ENCODE data around the gene TARS3.

Gene TARS3

GRCh38 chr15:101619615-101619865, 104.7 kb downstream of the TARS3 start:
- FAIRE-seq: no peak

DNA sequence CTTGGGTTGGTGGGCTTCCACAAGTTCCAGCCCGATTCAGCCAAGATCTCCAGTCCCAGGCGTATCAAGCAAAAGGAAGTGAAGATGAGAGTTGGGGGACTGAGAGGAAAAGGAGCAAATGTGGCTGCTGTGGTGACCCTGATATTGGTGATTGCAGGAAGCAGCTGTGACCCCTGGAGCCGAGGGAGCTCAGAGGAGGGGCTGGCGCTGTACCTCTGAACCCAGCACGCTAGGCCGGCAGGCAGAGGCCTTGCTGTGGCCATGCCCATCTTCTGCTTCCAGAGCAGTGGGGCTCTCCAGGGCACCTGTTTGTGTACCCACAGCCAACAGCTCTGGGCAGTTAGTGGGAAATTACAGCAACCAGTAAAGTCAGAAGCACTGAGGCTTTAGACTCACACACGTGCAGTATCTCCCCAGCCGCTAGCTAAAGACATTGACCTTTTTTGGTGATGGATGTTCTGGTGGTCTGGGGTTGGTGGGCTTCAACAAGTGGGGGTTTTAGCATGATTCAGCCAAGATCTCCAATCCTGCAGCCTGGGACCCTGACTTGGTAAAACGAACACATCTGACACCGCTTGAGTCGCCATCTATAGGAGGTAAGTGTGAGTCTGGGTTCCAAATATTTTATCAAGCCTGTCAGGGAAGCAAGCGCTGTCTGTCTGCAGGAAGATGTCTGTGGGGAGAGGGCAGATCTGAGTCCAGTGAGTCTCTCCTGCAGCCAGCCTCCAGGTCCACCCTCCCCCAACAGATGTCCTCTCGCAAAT, 105.2 kb downstream of the TARS3 start:
- no peak for FAIRE-seq

GRCh38 chr15:101618076-101618475, 106.2 kb downstream of the TARS3 start:
- FAIRE-seq: no peak

DNA sequence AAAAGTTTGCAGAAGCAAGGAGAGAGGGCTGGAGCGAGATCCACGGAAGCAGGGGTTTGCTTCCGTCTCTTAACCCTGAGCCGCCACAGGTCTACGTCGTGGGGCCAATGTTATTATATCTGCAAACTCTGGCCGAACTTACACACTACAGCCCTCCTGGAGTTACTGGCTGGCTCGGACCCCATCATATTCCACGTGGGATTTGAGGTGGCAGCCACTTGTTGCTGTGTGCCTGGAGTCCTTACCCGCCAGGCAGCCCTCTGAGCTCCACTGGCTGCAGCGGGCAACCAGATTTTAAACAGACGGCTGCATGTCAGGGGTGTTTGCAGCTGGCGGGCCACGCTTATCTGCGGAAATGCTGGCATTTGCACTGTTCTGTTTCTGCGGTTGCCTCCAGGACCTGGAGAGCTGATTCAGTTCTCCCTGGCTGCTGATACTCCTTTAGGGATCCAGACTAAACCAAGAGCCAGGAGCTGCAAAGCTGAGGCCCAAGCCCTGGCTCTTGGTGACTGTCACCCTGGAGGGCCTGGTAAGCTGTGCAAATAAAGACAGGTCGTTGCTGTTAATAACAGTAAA, 106.8 kb downstream of the TARS3 start:
- no peak for FAIRE-seq

GRCh38 chr15:101615986-101616848, 108.1 kb downstream of the TARS3 start:
- FAIRE-seq: no peak

GRCh38 chr15:101615414-101615985, 108.8 kb downstream of the TARS3 start:
- FAIRE-seq: no peak

- FAIRE-seq: no peak
These were observed 109.5 kb downstream of the TARS3 start for GRCh38 chr15:101614761-101615160.

DNA sequence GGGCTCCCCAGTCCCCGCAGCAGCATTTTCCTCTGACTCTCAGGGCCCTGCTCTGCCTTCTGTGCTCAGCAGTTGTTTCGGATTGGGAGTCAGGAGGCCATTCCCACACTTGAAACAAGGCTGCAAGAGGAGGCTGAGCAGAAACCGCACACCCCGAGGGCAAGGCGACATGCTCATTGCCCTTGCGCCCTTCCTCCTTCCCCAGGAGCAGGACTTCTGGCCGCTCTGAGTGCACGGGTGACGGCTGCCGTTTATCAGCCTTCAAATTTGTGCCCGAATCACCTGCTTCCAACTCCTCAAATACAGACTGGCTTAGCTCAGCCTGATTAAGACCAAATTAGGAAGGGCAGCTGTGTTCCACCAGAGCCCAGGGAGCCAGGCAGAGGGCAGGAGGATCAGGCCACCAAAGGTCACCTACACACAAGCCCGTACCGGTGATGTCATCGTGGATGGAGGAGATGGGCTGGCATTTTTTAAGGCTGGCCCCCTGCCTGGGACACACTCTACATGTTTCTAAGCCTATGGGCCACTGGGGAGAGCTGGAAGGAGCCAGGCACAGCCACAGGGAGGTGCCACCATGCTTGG, 110.2 kb downstream of the TARS3 start:
- FAIRE-seq: no peak

GRCh38 chr15:101613130-101614000, 110.9 kb downstream of the TARS3 start:
- no peak for FAIRE-seq

DNA sequence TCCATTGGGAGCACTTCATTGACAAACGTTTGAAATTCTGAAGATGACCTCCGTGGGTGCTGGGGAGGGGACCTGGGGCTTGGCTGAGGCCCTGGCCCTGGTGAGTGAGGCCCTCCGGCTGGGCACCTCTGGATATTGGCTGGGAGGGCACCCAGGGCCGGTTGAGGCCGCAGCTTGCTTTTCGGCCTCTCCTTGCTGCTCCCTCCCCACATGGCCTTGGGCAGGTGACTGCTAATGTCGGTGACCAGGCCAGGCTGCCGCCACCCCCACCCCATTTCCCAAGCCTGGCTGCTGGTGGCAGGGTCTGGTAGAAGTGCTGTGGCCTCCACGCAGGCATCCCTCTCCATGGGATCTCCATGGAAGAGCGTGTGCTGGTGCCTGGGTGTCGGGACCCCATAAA, 111.6 kb downstream of the TARS3 start:
- no peak for FAIRE-seq

DNA sequence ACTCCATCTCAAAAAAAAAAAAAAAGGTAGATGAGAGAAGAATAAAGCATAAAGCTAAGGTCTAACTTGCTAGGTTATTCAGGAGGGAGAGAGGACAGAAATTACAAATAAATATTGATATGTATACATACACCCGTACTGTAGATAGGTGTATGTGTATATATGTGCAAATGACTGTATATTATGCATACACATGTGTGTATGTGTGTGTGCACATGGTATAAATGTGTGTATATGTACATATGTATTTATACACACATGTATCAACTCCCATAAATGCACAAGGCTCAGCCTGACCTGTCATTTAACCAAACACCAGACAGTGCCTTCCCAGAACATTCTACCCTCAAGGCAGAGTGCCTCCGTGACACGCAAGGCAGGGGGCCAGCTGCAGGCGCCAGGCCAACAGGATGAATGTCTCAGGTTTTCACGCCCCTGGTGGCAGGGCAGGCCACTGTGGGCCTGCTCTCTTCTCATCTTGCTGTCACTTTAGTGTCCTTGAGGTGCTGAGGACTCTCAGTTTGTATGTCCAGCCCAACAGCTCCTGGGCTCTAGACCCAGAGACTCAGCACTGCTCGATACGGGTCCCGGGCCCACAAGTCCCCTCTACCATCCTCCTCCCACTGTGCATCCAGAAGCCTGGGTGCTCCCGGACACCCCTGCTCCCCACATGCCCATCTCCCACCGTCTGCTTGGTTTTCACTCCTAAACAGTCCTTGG, 112.5 kb downstream of the TARS3 start:
- no peak for FAIRE-seq

DNA sequence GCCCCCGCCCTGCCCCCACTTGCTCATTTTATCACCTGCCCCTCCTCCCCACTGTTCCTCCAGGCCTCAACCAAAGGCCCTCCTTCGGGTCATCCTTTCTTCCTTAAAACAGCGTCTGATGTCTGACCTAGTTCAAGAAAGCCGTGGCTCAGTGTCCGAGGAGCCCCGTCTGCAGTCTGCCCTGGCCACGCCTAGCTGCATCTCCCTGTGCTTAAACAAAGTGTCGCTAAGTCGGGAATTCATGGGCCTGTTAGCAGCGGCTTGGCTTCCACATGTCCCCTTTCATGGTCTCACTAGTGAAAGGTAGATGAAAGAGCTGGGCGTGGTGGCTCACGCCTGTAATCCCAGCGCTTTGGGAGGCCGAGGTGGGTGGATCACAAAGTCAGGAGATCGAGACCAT, 113.3 kb downstream of the TARS3 start:
- no peak for FAIRE-seq

DNA sequence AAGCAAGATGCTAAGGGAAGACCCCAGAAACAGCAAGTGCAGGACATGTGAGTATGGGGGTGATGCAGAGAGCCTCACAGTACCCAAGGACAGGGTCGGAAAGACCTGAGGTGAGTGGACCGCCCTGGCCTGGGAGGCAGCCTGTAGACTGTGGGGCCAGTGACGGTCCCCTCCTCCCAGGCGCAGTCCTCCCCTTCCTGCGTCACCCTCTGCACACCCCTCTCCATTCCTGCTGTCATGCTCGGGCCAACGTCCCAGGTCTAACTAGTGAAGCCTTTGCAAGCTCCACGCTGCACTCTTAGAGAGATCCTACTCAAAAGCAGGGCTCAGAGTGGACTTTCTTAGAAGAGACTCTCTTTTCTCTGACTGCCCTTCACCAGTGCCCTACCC, 113.7 kb downstream of the TARS3 start:
- no peak for FAIRE-seq

DNA sequence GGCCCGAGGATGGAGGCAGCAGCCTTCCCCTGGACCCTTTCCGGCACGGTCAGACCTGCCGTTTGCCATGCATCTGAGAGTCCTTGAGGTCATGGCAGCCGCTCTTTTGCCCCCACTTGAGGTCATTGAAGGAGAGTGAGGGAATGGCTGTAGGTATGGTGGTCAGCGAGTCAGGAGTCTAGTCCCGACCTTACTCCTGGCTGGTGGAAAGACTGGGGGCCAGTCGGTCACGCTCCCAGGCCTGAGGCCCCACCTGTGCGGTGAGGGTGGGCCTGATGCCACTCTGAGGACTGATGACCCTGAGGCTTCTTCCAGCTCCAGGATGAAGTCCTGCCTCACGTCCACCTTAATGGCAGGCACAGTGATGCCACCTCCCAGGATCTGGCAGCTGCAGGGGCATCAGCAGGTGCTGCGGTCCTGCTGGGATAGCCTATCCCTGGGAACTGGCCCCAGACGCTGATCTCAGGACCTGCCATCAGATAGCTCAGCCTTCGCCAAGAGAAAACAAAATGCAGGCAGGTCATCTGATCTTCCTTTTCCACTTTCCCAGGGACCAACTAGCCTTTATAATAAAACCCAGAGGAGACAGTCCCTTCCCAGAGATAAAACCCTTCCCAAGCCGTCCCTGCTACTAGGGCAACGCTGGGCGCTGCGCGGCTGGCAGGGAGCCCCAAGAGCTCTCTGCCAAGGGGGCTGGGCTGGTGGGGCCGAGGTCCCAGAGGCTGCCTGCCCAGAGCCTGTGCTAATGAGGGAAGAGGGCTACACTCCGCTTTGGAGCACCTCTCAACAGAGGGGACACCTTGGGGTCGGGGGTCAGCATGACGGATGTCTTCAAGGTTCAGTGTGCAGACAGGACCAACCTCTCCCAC, 114.3 kb downstream of the TARS3 start:
- no peak for FAIRE-seq

DNA sequence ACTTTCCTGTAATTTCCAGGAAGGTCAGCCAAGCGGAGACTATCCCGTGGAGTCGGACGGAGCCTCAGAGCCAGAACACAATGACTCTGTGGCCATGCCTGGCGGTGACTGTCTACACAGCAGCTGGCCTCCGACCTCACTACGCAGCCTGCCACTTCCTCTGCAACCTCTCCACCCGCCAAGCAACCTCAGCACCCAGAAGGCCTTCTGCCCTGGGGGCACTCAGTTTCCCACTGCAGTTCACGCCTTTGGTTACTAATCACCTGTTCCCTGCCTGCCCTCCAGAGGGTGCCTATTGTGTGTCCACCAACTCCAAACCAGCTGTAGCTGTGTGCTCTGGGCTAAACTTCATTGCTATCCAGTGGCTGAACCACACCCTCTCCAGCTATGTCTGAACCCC, 116.1 kb downstream of the TARS3 start:
- no peak for FAIRE-seq

DNA sequence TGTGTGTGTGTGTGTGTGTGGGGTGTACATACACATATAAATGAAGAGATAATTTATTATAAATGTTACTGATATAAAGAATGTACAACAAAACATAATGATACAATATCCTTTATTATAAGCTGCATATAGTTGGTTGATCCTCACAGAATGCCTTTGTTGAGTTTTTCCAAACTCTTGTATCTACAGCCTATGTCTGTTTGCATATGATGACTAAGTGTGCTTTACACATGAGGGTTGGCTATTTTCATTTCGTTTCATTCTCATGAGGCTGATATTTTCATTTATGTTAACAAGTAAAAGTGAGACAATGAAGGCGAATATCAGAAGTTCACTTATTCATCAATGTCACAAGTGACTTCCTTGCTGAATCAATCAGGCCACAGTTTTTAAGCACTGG, 117.2 kb downstream of the TARS3 start:
- no peak for FAIRE-seq

DNA sequence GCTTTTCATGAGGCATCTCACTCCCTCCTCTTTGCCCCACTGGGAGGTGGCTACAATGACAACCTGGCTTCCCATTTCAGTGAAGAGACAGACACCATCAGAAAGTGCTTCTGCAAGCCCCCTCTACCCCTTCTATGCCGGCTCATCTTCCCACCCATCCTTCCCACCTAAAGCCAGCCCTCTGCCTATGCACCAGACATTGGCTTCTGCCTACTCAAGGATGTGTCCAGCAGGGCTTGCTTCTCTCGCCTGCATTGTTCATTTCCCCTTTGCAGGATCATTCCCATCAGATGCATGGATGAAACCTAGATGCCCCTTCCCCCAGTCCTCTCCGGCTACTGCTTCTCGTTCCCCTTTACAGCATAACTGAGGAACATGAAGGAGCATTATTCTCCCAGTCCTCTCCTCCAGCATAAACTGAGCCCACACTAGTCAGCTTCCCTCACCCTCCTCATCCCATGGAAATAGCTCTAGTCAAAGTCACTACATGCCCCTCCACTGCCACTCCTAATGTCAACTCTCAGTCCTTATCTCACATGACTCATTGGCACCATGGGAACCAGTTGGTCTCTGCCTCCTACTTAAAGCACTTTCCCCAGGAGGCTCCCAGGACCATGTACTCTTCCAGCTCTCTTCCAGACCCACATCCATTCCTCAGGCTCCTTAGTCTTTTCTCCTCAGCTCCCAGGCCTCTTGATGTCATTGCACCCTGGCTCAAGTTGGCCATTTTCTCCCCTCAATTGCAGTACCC, 120.0 kb downstream of the TARS3 start:
- no peak for FAIRE-seq
